ENCODE results near the gene GALNT13. TPM values are rescaled to one million over a fixed set of nuclear protein-coding genes. Genes with fewer than 3 reads are reported as not detected.
A peak's percentile ranks its signal among the peaks of the same experiment; 100 is the strongest.

Gene GALNT13
- total RNA-seq, 1 experiment from 2014 or later: not detected

- peaks cover 3% of the 10 kb centered on the region for H3K9me3 Mint-ChIP-seq (ENCODE audit: low read depth, unreplicated experiment)
- BruUV-seq (replicated peaks): no TSS peak
- TF ChIP-seq CTCF (IDR thresholded peaks at IDR 0.05; ENCODE audit: unreplicated experiment): no peak
- peaks cover 6% of the 10 kb centered on the region for H3K36me3 Mint-ChIP-seq (ENCODE audit: insufficient read depth, unreplicated experiment)
- intact Hi-C loops (cut with micrococcal nuclease; ENCODE audit: unreplicated experiment): no loop called here
- H3K4me1 Mint-ChIP-seq (ENCODE audit: low read depth, unreplicated experiment): peaks cover 11% of the 10 kb centered on the region
- no peaks in the 10 kb centered on the region for H3K27me3 Mint-ChIP-seq (ENCODE audit: unreplicated experiment)
- peak overlapping the region; percentile 73 for H3K27ac Mint-ChIP-seq (ENCODE audit: unreplicated experiment)
- no peak overlapping the region for H3K4me3 Mint-ChIP-seq (ENCODE audit: low read depth, unreplicated experiment)
- CTCF ChIA-PET: no interaction called here
- DNase-seq: peak; percentile 27
Measured at GRCh38 chr2:154264024-154264423, 392.3 kb downstream of the GALNT13 start.

GRCh38 chr2:154267983-154268382 lies 396.3 kb downstream of the GALNT13 start:
- CTCF ChIA-PET: no interaction called here
- no peak overlapping the region for H3K4me3 Mint-ChIP-seq (ENCODE audit: low read depth, unreplicated experiment)
- intact Hi-C loops (cut with micrococcal nuclease; ENCODE audit: unreplicated experiment): no loop called here
- no peaks in the 10 kb centered on the region for H3K27me3 Mint-ChIP-seq (ENCODE audit: unreplicated experiment)
- peaks cover 6% of the 10 kb centered on the region for H3K36me3 Mint-ChIP-seq (ENCODE audit: insufficient read depth, unreplicated experiment)
- TF ChIP-seq CTCF (IDR thresholded peaks at IDR 0.05; ENCODE audit: unreplicated experiment): no peak
- peaks cover 3% of the 10 kb centered on the region for H3K9me3 Mint-ChIP-seq (ENCODE audit: low read depth, unreplicated experiment)
- DNase-seq: no peak
- peaks cover 11% of the 10 kb centered on the region for H3K4me1 Mint-ChIP-seq (ENCODE audit: low read depth, unreplicated experiment)
- BruUV-seq (replicated peaks): no TSS peak
- no peak overlapping the region for H3K27ac Mint-ChIP-seq (ENCODE audit: unreplicated experiment)

- CTCF ChIA-PET: interaction anchor here (0.5 kb wide), 1 partner anchor 487 kb away, joined by 3 read pairs; no protein-coding TSS in a partner anchor
- no TSS peak for BruUV-seq (replicated peaks)
- no peak for DNase-seq
- no peak for TF ChIP-seq CTCF (IDR thresholded peaks at IDR 0.05; ENCODE audit: unreplicated experiment)
- Mint-ChIP-seq H3K36me3 (ENCODE audit: insufficient read depth, unreplicated experiment) (no peaks in the 10 kb centered on the region), H3K4me1 (ENCODE audit: low read depth, unreplicated experiment) (no peaks in the 10 kb centered on the region), H3K27ac (ENCODE audit: unreplicated experiment) (no peak overlapping the region), H3K27me3 (ENCODE audit: unreplicated experiment) (no peaks in the 10 kb centered on the region), H3K4me3 (ENCODE audit: low read depth, unreplicated experiment) (no peak overlapping the region), H3K9me3 (ENCODE audit: low read depth, unreplicated experiment) (peaks cover 3% of the 10 kb centered on the region)
- intact Hi-C loops (cut with micrococcal nuclease; ENCODE audit: unreplicated experiment): no loop called here
Measured at GRCh38 chr2:154280543-154280942, 408.8 kb downstream of the GALNT13 start.

GRCh38 chr2:154289870-154290269 lies 418.1 kb downstream of the GALNT13 start:
- Mint-ChIP-seq H3K9me3 (ENCODE audit: low read depth, unreplicated experiment) (peaks cover 2% of the 10 kb centered on the region), H3K4me3 (ENCODE audit: low read depth, unreplicated experiment) (no peak overlapping the region), H3K27ac (ENCODE audit: unreplicated experiment) (no peak overlapping the region), H3K36me3 (ENCODE audit: insufficient read depth, unreplicated experiment) (no peaks in the 10 kb centered on the region), H3K4me1 (ENCODE audit: low read depth, unreplicated experiment) (no peaks in the 10 kb centered on the region), H3K27me3 (ENCODE audit: unreplicated experiment) (no peaks in the 10 kb centered on the region)
- no TSS peak for BruUV-seq (replicated peaks)
- intact Hi-C loops (cut with micrococcal nuclease; ENCODE audit: unreplicated experiment): no loop called here
- no peak for DNase-seq
- CTCF ChIA-PET: no interaction called here
- no peak for TF ChIP-seq CTCF (IDR thresholded peaks at IDR 0.05; ENCODE audit: unreplicated experiment)
